SKM-1 (cell line): ENCODE results near the gene ADIG.

Source experiments
- DNase-seq: peaks from one replicate; lab custom pipeline; 2025; ENCODE audit not compliant: unreplicated experiment; lab: John Stamatoyannopoulos, UW

Gene ADIG

DNA sequence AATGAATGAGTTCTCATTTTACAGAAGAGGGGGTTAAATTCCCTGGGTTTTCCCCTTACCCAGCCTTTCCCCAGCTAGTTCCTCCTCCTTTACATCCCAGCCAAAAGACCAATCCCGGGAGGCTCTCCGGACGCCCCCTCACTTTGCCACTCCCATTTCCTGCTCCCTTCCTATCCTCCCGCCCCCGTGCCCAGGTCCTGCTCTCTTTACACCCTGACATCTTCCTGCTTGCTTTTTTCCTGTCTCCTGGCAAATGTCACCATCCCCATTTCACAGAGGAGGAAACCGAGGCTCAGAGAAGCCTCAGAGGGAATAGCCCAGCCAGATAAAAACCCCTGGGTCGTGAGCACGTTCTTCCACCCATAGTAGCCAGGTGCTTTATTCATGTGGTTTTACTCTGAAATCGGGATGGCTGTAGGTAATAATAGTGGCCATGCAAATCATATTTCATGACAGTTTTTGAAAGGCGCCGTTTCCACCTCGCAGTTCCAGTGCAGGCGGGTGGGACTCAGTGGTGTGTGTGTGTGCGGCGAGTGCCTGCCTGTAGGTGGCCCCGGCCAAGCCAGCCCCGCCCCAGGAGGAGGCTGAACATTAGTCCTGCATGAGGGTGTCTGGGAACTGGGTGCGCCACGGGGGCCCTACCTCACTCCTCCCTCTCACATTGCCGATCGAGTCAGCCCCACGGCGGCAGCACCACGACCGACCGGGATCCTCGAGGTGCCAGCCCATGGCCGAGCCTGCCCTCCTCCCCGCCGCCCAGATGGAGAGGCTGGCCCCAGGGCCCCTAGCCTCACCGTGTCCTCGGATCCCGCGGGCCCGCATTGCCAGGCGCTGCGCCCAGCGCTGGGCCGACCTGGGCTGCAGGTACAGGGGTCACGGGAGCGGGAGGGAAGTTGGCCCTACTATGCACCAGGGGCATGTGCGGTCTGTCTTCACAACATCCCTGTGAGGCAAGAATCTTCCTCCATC, 20.5 kb downstream of the ADIG start, which contains the start of gene ARHGAP40:
Gene ARHGAP40, plus strand, starts transcription at position 594 of the 969 bp plus-strand sequence.
- DNase-seq, result no peak

DNA sequence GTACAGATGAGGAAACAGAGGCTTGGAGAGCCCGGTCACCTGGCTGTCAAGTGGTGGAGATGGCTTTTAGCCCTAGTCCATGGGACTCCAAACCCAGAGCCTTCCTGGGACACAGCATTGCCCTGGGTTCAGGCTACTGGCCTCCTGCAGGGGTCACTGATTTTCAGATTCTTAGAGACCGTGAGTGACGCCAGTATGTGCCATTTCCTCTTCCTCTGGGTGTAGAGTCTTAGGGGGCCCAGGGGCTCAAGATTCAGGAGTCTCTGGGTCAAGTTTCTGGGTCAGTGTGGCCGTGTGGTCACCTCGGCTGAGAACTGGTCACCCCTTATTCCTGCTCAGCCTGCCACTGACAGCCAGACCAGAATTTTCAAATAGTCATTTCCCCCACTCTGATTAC, 21.2 kb downstream of the ADIG start:
- no peak for DNase-seq

DNA sequence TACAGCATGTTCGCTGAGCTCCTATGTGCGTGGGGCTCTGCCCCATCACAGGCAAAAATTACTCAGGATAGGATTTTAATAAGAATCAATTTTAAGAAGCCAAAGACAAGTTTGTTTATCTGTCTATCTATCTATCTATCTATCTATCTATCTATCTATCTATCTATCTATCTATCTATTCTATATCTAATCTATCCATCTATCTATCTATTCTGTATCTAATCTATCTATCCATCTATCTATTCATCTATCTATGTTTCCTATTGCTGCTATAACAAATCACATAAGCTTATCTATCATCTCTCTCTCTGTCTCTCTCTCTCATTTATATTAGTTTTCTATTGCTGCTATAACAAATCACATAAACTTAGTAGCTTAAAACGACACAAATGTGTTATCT, 22.3 kb downstream of the ADIG start:
- DNase-seq, result no peak

DNA sequence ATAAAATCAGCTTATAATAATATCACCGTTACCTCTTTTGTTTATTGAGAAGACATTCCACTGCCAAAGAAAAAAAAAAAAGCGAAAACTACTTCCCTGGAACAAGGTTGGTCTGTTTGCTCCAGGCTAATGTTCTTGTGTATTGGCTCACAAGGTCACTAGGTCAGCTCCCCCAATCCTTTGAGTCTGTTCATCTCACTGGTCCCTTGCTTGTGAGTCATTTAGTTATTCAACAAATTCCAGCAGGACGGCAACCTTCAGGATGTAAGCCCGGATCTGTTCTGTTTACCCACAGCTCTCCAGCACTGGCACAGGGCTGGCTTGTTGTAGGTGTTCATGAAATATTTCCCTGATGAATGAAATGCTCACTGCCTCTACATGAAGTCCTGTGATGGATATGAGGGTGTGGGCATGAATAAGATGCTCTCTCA, 23.9 kb downstream of the ADIG start:
- DNase-seq, result no peak

DNA sequence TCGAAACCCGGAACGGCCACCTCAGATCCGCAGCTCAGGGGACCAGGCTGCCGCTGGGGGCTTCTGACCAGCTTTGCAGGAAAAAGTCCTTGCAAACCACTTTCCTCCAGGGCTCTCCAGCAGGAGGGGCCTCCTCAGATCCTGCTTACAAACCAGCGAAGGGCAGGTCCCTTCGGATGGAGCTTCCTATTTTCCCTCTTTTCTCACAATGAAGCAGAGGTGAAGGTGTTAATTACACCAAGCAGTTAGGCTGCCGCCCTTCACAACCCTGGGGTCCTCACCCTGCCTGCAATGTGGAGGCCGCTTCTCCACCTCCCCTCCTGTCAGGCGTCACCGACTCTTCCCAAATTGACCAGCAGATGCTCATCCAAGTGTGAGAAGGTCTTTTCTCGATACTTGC, 26.4 kb downstream of the ADIG start:
- no peak for DNase-seq

DNA sequence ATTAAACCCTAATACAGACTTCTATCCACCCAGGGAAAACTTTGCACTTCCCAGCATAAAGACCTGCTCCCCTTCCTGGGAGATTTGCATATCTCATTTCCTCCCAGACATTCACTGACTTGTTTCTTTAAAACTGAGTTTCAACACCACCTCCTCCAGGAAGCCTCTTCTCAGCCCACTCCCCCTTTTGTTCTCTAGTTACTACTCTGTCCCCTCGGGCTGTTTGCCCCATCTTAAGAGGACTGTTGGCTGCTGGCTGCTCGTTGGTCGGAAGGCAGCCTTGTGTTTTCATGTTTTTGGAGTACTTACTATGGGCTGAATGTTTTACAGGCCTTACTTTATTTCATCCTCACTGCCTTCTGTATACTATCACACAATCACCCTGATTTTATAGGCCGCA, 27.2 kb downstream of the ADIG start:
- DNase-seq, result no peak

DNA sequence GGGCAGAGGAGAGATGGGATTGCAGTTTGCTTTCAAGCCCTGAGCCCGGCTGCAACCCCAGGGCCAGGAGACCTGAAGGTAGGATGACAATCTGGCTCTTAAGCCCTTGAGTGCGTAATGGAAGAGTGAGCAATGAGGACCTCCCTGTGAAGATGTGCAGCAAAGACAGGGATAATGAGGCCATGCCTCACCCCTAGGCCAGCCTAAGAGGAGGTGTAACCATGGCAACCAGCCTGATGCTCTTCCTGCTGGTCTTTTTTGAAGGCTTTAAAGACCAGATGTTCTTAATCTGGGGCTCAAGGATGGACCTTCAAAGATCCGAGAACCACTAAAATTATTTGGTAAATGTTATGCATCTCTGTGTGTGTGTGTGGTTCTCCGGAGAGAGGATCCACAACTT, 28.8 kb downstream of the ADIG start:
- no peak for DNase-seq

DNA sequence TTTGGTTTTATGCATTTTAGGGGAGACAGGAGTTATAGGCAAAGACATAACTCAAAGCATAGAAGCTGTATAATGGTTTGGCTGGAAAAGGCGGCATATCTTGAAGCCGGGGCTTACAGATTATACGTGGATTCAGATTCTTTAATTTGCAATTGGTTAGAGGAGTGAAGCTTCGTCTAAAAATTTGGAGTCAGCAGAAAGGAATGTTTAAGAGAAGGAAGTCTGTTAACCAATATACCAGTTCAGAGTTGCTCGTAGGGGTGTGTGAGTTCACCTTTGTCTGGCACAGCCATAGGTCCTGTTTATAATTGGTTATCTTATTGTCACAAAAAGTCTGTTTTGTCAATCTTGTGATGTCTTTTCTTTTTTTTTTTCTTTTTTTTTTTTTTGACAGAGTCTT, 29.5 kb downstream of the ADIG start:
- DNase-seq, result no peak

DNA sequence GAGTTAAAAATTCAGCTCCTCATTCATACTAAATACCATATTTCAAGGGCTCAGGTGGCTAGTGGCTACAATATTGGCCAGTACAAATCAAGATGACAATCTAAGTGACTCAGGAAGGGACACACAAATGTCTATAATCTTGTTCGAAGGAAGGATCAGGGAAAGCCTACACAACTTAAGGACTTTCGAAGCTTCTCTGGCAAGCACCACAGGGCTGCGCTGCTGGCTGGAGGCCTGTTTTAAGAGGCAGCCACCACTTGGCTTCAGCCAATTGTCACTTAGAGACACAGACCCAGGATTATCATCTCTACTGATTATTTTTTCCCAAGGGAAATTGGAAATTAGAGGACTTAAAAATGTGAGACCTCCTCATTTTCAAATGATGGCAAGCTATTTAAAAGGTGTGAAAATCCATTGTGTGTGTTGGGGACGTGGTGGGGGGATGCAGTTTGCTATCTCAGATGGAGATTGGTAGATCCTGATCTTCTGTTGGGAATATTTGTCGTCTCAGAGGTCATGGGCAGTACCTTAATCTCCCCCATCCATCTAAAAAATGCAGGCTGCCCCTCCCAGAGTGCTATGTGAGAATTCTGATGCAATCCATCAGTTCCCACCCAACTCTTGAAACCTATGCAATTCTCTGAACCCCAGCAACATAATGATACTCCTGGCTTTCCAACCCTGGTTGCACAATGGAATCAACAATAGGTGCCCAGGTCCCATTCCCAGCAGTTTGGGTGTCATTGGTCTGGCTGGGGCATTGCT, 31.9 kb downstream of the ADIG start:
- no peak for DNase-seq

DNA sequence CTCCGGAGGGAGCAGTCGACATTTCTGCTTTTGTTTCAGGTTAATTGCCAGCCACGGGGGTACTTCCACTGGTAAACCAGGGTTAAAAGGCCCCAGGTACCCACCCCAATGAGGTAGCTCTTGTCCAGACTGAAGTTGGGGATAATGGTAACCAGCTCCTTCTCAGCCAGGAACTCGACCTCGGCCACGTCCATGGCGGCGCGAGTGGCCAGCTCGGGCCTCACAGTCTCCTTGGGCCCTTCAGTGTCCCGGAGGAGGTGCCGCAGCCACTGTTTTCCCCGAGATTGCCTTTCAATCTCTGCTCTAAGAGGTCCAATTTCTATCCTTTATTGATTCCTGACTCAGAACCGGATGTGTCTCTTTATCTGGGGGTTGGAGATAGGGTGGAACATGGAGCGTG, 34.3 kb downstream of the ADIG start:
- no peak for DNase-seq

DNA sequence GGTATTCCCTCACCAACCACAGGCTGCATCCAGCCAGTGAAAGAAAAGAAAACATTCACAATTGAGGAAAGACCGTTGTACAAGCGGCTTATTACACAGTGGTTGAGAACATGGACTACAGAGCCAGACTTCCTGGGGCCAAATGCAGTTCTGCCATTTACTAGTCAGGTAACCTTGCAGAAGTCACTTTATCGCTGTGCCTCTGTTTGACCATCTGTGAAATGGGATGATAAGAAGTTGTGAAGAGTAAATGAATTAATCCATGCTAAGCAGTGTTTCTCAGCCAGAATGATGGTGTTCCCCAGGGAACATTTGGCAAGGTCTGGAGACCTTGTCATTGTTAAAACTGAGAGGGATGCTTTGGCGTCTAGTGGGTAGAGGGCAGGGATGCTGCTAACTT, 35.5 kb downstream of the ADIG start:
- DNase-seq, result no peak

DNA sequence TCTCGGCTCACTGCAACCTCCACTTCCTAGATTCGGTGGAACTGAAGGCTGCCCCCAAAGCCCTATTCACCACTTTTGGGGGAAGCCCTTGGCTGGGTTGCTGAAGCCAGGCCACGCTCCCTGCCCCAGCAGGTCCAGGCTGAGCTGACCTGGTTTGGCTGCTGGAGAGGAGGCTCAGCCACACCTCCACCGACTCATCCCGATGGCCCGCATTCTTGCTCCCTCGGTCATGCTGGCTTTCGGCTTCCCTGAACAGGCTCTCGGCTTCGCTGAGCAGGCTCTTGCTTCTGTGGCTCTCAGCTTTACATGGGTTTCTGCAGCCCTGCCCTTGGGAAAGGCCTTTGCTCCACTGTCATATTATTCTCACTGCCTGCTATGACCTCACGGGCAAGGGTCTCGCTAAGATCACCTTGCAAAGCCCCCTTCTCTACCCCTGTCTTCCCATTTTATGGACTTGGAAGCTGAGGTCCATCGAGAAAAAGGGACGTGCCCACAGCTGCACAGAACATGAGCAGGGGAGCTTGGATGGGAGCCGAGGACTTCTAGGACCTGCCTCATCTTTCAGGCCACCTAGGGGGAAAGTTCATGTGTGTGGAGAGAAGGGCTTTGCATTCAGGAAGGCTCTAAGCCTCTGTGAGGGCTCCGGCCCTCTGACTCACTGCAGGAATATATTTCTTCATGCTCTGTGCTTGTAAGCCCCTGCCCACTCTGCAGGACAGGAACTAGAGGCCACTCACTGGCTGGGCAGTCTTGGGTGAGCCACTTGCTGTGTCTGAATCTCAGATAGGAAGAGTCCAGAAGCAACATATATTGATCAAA, 36.2 kb downstream of the ADIG start:
- DNase-seq, result no peak

DNA sequence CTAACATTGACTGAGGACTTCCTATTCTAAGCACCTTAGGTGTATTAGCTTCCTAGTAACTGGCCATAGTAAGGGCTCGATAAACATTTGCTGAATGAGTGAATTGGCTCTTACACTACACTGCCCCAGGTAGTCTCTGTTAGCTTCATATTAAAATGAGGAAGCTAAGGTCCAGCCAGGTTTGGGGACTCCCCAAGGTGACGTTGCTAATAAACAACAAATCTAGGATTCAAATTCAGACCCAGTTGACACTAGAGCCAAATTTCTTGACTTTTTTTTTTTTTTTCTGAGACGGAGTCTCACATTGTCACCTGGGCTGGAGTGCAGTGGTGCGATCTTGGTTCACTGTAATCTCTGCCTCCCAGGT, 36.8 kb downstream of the ADIG start:
- no peak for DNase-seq

DNA sequence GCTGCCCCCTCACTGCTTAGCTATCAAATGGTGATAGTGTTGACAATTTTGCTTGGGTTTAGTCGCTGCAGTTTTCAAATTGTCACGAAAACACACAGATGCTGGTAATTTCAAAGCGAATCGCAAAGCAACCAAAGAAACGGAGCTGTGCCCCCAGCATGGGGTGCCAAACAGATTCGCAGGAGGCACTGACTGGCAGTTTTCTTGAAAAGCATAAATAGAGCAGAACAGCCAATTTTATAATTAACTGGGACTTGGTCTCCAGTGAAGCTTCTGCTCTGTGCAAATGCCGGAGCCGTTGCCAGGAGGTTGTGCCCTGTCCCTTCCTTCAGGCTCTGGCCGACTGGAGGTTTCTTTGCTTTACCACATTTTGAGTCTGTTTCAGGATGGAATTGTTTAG, 39.4 kb downstream of the ADIG start:
- no peak for DNase-seq

DNA sequence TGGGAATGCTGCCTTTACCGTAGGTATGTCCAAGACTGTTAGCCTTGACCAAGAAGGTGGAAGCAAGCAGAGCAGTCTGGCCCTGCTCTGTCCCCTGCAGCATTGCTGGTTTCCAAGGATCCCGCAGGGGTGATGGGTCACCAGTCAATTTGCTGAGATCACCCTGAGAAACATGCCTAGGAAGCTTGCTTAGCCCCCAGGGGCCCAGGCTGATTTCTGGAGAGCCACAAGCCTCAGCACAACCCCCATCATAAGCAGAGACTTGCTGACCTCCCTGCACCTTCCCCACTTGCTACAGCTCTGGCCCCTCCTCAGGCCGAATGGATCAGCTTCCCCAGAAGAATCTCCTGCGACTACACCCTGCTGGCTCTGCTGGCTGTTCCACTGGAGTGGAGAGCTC, 42.1 kb downstream of the ADIG start:
- DNase-seq, result no peak

DNA sequence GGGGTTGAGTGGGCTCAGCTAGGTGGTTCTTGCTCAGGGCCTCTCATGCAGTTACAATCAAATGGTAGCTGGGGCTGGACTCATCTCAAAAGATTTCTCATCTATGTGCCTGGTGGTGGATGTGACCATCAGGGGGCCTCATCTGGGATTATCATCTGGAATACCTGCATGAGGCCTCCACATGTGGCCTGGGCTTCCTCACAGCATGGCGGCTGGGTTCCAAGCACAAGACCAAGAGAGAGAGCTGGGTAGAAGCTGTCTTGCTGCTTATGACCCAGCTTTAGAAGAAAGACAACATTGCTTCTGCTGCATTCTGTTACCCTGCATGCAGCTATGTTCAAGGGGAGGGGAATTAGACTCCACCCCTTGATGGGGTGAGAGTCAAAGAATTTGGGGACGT, 43.1 kb downstream of the ADIG start:
- DNase-seq, result no peak

DNA sequence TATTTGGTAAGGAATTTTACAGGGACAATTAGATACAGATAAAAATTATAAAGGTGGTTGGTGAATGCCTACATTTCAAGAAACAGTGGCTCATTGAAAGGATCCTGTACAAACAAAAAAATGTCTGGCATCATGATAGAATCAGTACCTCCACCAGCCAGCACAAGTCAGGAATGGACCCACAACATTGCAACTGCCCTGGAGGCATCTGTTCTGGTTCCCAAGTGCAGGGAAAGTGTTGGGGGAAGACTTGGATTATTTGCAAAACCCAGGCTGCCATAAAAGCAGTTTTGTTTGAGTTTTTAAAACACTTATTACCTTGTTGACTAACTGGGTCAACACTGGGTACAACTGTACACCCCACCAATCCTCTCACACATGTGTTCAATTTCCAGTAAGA, 44.9 kb downstream of the ADIG start:
- DNase-seq, result no peak

DNA sequence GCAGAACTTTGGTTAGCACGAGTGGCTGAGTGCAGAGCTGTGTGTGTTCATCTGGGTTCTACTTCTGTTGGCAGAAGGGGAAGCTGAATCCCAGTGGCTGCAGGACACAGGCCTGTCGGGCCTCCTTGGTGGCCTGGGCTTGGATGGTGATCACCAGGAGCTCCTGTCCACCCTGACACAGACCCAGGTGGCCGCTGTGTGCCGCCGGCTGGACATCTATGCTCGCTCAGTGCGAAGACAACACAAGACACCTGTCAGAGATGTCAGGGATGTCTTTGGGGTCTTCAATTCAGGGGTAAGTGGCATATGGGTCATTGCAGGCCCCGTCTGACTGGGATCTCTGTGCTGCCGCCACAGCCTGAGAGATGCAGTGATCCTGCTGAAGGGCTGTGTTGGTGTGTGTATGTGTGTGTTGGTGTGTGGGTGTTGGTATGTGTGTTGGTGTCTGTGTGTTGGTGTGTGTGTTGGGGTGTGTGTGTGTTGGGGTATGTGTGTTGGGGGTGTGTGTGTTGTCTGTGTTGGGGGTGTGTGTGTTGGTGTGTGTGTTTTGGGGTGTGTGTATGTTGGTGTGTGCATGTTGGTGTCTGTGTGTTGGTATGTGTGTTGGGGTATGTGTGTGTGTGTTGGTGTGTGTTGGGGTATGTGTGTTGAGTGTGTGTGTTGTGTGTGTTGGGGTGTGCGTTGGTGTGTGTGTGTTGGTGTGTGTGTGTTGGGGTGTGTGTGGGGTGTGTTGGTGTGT, 46.1 kb downstream of the ADIG start:
- DNase-seq, result no peak

DNA sequence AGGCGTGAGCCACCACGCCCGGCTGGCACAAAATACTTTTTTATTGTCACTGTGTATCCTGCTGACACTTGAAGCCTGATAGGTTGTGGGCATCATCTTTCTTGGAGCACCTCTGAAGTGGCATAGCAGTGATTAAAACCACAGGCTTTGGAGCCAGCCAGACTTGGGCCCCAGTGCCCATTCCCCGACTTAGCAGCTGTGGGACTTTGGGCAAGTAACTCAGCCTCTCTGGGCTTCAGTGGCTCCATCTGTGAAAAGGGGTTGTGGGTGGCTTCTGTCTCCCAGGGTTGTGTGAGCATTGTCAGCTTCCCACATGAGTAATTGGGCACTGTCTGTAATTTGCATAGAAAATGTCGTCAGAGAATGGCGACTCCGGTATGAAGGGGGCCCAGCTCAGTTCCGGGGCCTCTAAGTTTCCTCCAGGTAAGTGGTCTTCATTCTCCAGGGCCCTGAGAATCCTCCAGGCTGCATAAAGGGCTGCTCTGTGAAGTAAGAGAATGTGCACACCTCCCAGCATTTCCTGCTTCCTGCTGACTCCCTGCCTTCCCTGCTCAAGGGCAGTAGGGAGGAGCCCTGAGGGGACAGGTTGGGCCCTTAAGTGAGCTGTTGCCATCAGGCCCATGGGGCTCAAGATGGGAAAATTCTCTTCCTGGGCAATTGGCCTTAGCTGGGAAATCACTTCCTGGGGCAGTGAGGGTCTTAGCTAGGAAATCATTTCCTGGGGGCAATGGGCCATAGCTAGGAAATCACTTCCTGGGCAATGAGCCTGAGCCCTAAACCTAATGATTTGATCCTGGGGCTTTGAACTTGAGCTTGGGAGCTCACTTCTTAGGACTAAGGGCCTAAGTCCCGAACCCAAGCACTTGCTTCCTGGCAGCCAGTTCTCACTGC, 47.8 kb downstream of the ADIG start:
- DNase-seq, result no peak

DNA sequence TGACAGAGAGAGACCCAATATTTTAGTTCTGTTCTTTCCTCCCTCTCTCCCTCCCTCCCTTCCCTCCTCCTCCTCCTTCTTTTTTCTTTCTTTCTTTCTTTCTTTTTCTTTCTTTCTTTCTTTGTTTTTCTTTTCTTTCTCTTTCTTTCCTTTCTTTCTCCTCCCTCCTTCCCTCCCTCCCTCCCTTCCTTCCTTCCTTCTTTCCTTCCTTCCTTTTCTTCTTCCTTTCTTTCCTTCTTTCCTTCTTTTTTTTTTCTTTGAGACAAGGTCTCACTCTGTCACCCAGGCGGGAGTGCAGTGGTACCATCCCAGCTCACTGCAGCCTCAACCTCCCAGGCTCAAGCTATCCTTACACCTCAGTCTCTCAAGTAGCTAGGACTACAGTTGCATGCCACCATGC, 49.0 kb downstream of the ADIG start:
- no peak for DNase-seq
